Measurements from ENCODE around the gene TMEM101. TPM values are rescaled to one million over a fixed set of nuclear protein-coding genes. Genes with fewer than 3 reads are reported as not detected.
"Not testable (repeated sequence)": the region's sequence is repeated elsewhere in the genome, so short reads cannot be mapped to it uniquely, and the experiment has no call there.

The TMEM101 gene
- total RNA-seq, 1 experiment from 2014 or later: 32.1 TPM

GRCh38 chr17:43974382-43975266 is 40.1 kb downstream of the TMEM101 start (continued):
- TF ChIP-seq AFF4 (CRISPR knock-in tag; IDR thresholded peaks at IDR 0.05; ENCODE audit: borderline replicate concordance) (no peak), SMAD4 (CRISPR knock-in tag; IDR thresholded peaks at IDR 0.05) (no peak), ZBTB21 (CRISPR knock-in tag; IDR thresholded peaks at IDR 0.05; ENCODE audit: borderline replicate concordance) (no peak)

GRCh38 chr17:43972444-43973212 is 42.1 kb downstream of the TMEM101 start:
- H3K27ac Mint-ChIP-seq; H3K9me3 Mint-ChIP-seq; H3K36me3 Mint-ChIP-seq; POLR2A ChIA-PET; DNase-seq (ENCODE audit: low spot score); ATAC-seq; H3K4me1 Mint-ChIP-seq; H3K27me3 Mint-ChIP-seq (ENCODE audit: low read depth); H3K4me3 Mint-ChIP-seq: not testable (repeated sequence)
- CTCF ChIA-PET: interaction anchor here (1.5 to 4.4 kb wide), 3 partner anchors 11 to 29 kb away, joined by 7 to 15 read pairs (median 13); no protein-coding TSS in a partner anchor

- H3K27me3 Mint-ChIP-seq (ENCODE audit: low read depth); H3K9me3 Mint-ChIP-seq; H3K4me1 Mint-ChIP-seq; H3K4me3 Mint-ChIP-seq; H3K36me3 Mint-ChIP-seq; ATAC-seq; H3K27ac Mint-ChIP-seq; DNase-seq (ENCODE audit: low spot score); POLR2A ChIA-PET: not testable (repeated sequence)
- CTCF ChIA-PET: interaction anchor here (1.5 to 4.4 kb wide), 2 partner anchors 12 to 28 kb away, joined by 7 to 15 read pairs; no protein-coding TSS in a partner anchor
Measured at GRCh38 chr17:43971436-43971835, 43.3 kb downstream of the TMEM101 start.

GRCh38 chr17:43970366-43970765 is 44.4 kb downstream of the TMEM101 start:
- no peak for ATAC-seq
- H3K27me3 Mint-ChIP-seq (ENCODE audit: low read depth): no peaks in the 10 kb centered on the region; the same call in 1 of the 2 replicates
- CTCF ChIA-PET: interaction anchor here (0.7 to 4.4 kb wide), 4 partner anchors 13 to 1425 kb away, joined by 3 to 15 read pairs (median 4); no protein-coding TSS in a partner anchor
- TF ChIP-seq HMGXB4 (CRISPR knock-in tag; IDR thresholded peaks at IDR 0.05): no peak
- no peak for TF ChIP-seq STAT6 (CRISPR knock-in tag; conservative IDR thresholded peaks at IDR 0.05; ENCODE audit: low read depth)
- no peak for TF ChIP-seq AR (CRISPR knock-in tag; IDR thresholded peaks at IDR 0.05)
- no peak for TF ChIP-seq FOXK1 (CRISPR knock-in tag; IDR thresholded peaks at IDR 0.05)
- TF ChIP-seq CTCF (IDR thresholded peaks at IDR 0.05): no peak
- TF ChIP-seq E2F1 (CRISPR knock-in tag; IDR thresholded peaks at IDR 0.05): no peak

More at GRCh38 chr17:43970366-43970765, 44.4 kb downstream of the TMEM101 start:
- H3K4me1 Mint-ChIP-seq: no peaks in the 10 kb centered on the region
- no peak overlapping the region for H3K27ac Mint-ChIP-seq
- H3K36me3 Mint-ChIP-seq: no peaks in the 10 kb centered on the region
- POLR2A ChIA-PET: interaction anchor here (0.6 kb wide), 1 partner anchor 44 kb away, joined by 3 read pairs; no protein-coding TSS in a partner anchor
- no peak for DNase-seq (ENCODE audit: low spot score)
- no peak overlapping the region for H3K4me3 Mint-ChIP-seq
- H3K9me3 Mint-ChIP-seq: no peaks in the 10 kb centered on the region

Measured in WTC11 (cell line).